Measurements from ENCODE around the gene LHPP.

Gene LHPP

GRCh38 chr10:124644236-124644635 is 182.6 kb downstream of the LHPP start:
- no peak for TF ChIP-seq CTCF (conservative IDR thresholded peaks at IDR 0.05; ENCODE audit: low read length)
- no peak for DNase-seq (ENCODE audit: low read depth)
- H3K4me3 ChIP-seq (ENCODE audit: low read length) = no peak overlapping the region

GRCh38 chr10:124644771-124645415 is 183.3 kb downstream of the LHPP start:
- H3K4me3 ChIP-seq (ENCODE audit: low read length) = no peak overlapping the region
- DNase-seq (ENCODE audit: low read depth) = no peak
- TF ChIP-seq CTCF (conservative IDR thresholded peaks at IDR 0.05; ENCODE audit: low read length) = no peak

GRCh38 chr10:124645467-124646095 is 184.0 kb downstream of the LHPP start:
- TF ChIP-seq CTCF (conservative IDR thresholded peaks at IDR 0.05; ENCODE audit: low read length) = no peak
- DNase-seq (ENCODE audit: low read depth) = no peak
- H3K4me3 ChIP-seq (ENCODE audit: low read length) = no peak overlapping the region

GRCh38 chr10:124646483-124647352 is 185.1 kb downstream of the LHPP start:
- TF ChIP-seq CTCF (conservative IDR thresholded peaks at IDR 0.05; ENCODE audit: low read length) = no peak
- H3K4me3 ChIP-seq (ENCODE audit: low read length) = no peak overlapping the region
- peak; percentile 79 for DNase-seq (ENCODE audit: low read depth)

- no peak overlapping the region for H3K4me3 ChIP-seq (ENCODE audit: low read length)
- peak; percentile 39 for DNase-seq (ENCODE audit: low read depth)
Measured at GRCh38 chr10:124647421-124648130, 186.0 kb downstream of the LHPP start.

GRCh38 chr10:124648131-124648475 is 186.5 kb downstream of the LHPP start:
- H3K4me3 ChIP-seq (ENCODE audit: low read length) = no peak overlapping the region
- TF ChIP-seq CTCF (conservative IDR thresholded peaks at IDR 0.05; ENCODE audit: low read length) = no peak
- no peak for DNase-seq (ENCODE audit: low read depth)

More at GRCh38 chr10:124647421-124648130, 186.0 kb downstream of the LHPP start:
- TF ChIP-seq CTCF (conservative IDR thresholded peaks at IDR 0.05; ENCODE audit: low read length) = peak; percentile 28

All from AG10803 (cell line).